Measurements from ENCODE around the gene NPLOC4. TPM values are rescaled to one million over a fixed set of nuclear protein-coding genes. Genes with fewer than 3 reads are reported as not detected.

The NPLOC4 gene
- total RNA-seq, 2 donors from 2014 or later = 43.8 to 63.0 TPM

- peaks cover 48% of the 10 kb centered on the region for H3K4me1 ChIP-seq
- 68 to 69% methylated on average over 14 of the region's 14 CpGs for WGBS, 2 donors
These were observed 116.7 kb downstream of the NPLOC4 start for GRCh38 chr17:81520021-81520901.

DNA sequence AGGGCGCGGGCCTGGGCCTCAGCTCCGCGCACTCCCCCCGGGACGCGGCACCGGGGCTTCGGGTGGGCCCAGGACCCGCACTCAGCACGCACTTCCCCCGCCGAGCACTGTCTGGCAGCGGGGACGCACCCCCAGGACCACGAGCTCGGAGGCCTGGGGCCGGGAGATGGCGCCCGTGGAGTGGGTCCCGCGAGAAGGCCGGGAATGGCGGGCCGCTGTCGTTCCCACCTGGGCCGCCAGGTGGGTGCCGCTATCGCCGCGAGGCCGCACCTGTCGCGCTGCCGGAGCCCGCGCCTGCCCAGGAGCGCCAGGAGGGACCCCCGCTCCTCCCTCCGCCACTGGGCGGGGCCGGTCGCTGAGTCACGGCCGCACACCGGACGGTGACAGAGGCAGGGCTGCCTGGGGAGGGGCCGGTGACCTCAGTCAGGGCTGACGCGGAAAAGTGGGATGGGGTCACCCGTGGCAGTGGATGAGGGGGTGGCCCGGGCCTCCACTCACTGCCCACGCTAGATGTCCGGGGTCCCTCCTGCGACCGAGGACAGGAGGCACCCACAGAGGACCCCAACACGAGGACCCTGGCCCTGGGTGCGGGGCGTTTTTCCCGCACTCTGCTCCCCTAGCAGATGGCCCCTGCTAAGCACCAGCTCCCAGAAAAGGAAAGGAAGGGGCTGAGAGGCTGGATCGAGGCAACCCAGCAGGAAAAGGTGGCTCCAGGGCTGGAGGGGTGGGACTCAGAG is 117.5 kb downstream of the NPLOC4 start:
- intact Hi-C loops (cut with DNase I) = no loop called here
- no peaks in the 10 kb centered on the region for H3K36me3 ChIP-seq (replicated peaks in 1 of 2; ENCODE audit: insufficient read depth in 1 of 2, low read depth in 2 of 2)
- no peaks in the 10 kb centered on the region for H3K9me3 ChIP-seq
- DNase-seq = peak; percentile 82 to 89 (median 86)
- H3K4me1 ChIP-seq = peaks cover 48% of the 10 kb centered on the region
- 6% methylated on average over 48 of the region's 61 CpGs; no CpG with 5 or more reads in 1 of the 2 donors for whole genome bisulfite sequencing, 2 donors
- ATAC-seq = peak; percentile 75
- no peaks in the 10 kb centered on the region for H3K27me3 ChIP-seq
- H3K4me3 ChIP-seq = peak overlapping the region; percentile 13 to 53
- TF ChIP-seq POLR2A (IDR thresholded peaks at IDR 0.05) (peak; percentile 32 to 48 (median 44)), CTCF (IDR thresholded peaks at IDR 0.05) (peak; percentile 69 to 93 (median 81))
- peak overlapping the region; percentile 72 to 85 (median 78) for H3K27ac ChIP-seq

More at GRCh38 chr17:81520021-81520901, 116.7 kb downstream of the NPLOC4 start:
- H3K36me3 ChIP-seq (replicated peaks in 1 of 2; ENCODE audit: insufficient read depth in 1 of 2, low read depth in 2 of 2) = no peaks in the 10 kb centered on the region
- H3K9me3 ChIP-seq = no peaks in the 10 kb centered on the region
- ATAC-seq = no peak
- no peaks in the 10 kb centered on the region for H3K27me3 ChIP-seq
- intact Hi-C loops (cut with DNase I) = no loop called here
- peak overlapping the region; percentile 72 to 85 (median 78) for H3K27ac ChIP-seq
- TF ChIP-seq CTCF (IDR thresholded peaks at IDR 0.05) (no peak), POLR2A (IDR thresholded peaks at IDR 0.05) (no peak)
- no peak overlapping the region for H3K4me3 ChIP-seq
- peak in 3 of 4 donors; percentile 29 to 33 (median 31) for DNase-seq

DNA sequence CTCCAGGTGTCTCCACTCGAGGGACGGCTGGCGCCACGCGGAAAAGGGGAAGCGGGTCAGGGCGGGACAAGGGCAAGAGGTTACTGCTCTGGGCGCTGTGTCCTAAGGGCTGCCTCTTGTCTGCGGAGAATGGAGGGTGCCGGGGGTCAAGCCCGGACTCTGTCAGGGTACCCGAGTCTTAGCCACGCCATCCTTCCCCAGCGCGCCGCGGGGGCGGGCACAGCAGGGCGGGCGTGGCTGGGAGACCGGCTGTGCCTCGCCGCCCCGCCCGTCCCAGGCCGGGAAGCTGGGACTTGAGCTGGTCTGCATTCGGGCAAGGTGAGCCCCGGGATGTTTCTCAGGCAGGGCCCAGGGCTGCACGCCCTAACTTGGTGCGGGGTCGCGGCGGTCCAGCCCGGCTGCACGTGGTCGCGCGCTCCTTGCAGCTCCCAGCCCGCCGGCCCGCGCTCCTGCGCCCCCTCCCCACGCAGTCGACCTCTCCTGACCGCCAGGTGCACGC is 118.1 kb downstream of the NPLOC4 start:
- TF ChIP-seq CTCF (IDR thresholded peaks at IDR 0.05) = no peak
- peak in 2 of 3 donors; percentile 4 to 24 for TF ChIP-seq POLR2A (IDR thresholded peaks at IDR 0.05)
- WGBS, 2 donors = 18 to 19% methylated on average over 5 to 30 of the region's 47 CpGs
- no peaks in the 10 kb centered on the region for H3K27me3 ChIP-seq
- no peaks in the 10 kb centered on the region for H3K36me3 ChIP-seq (replicated peaks in 1 of 2; ENCODE audit: insufficient read depth in 1 of 2, low read depth in 2 of 2)
- DNase-seq = peak; percentile 52 to 69 (median 60)
- peak overlapping the region; percentile 13 to 53 for H3K4me3 ChIP-seq
- H3K9me3 ChIP-seq = no peaks in the 10 kb centered on the region
- ATAC-seq = peak; percentile 36
- H3K27ac ChIP-seq = peak overlapping the region; percentile 72 to 85 (median 78)
- intact Hi-C loops (cut with DNase I) = no loop called here
- peaks cover 52% of the 10 kb centered on the region for H3K4me1 ChIP-seq

- Histone ChIP-seq H3K4me1 (peaks cover 58% of the 10 kb centered on the region), H3K27me3 (no peaks in the 10 kb centered on the region), H3K36me3 (replicated peaks in 1 of 2; ENCODE audit: insufficient read depth in 1 of 2, low read depth in 2 of 2) (no peaks in the 10 kb centered on the region), H3K9me3 (no peaks in the 10 kb centered on the region), H3K4me3 (no peak overlapping the region), H3K27ac (peak overlapping the region; percentile 72 to 85 (median 78))
- no peak for ATAC-seq
- DNase-seq = peak in 1 of 4 donors; percentile 38
- intact Hi-C loops (cut with DNase I) = no loop called here
- WGBS, 2 donors = 45 to 64% methylated on average over 23 to 24 of the region's 24 CpGs
- no peak for TF ChIP-seq CTCF (IDR thresholded peaks at IDR 0.05)
- TF ChIP-seq POLR2A (IDR thresholded peaks at IDR 0.05) = no peak
These were observed 118.7 kb downstream of the NPLOC4 start for GRCh38 chr17:81518113-81518784.

Data from body of pancreas (tissue), 4 donors.